Trophoblast cell (in vitro differentiated cells and primary cell): Measurements from ENCODE around the gene AR.

Source experiments
- DNase-seq, 2 donors: peaks; one replicate each; pipeline ENCODE4 v3.0.0-alpha.2; 2016
- H2AFZ ChIP-seq: 2 replicates; pipeline ENCODE4 v1.6.1; 2013; ENCODE audit warnings: low read length, moderate library complexity, mild to moderate bottlenecking; ENCODE audit not compliant: insufficient read depth, poor library complexity
- H2AK5ac ChIP-seq: 2 replicates; pipeline ENCODE4 v1.6.1; 2013; ENCODE audit warnings: mild to moderate bottlenecking, low read length
- H2BK120ac ChIP-seq: 2 replicates; pipeline ENCODE4 v1.6.1; 2013; ENCODE audit warnings: low read length, mild to moderate bottlenecking, moderate library complexity; ENCODE audit not compliant: insufficient read depth, poor library complexity
- H2BK12ac ChIP-seq: 2 replicates; pipeline ENCODE4 v1.6.1; 2013; ENCODE audit warnings: mild to moderate bottlenecking, low read length, moderate library complexity
- H2BK5ac ChIP-seq: 2 replicates; pipeline ENCODE4 v1.6.1; 2013; ENCODE audit warnings: low read length, low read depth, moderate library complexity, mild to moderate bottlenecking; ENCODE audit not compliant: poor library complexity
- H3K14ac ChIP-seq: 2 replicates; pipeline ENCODE4 v1.6.1; 2013; ENCODE audit warnings: mild to moderate bottlenecking, low read length
- H3K18ac ChIP-seq: 2 replicates; pipeline ENCODE4 v1.6.1; 2013; ENCODE audit warnings: mild to moderate bottlenecking, low read length
- H3K23ac ChIP-seq: 2 replicates; pipeline ENCODE4 v1.6.1; 2013; ENCODE audit warnings: low read length
- H3K27ac ChIP-seq: 2 replicates; pipeline ENCODE4 v1.5.1; 2013; ENCODE audit warnings: low read depth, mild to moderate bottlenecking, inconsistent platforms, low read length, moderate library complexity
- H3K27me3 ChIP-seq: 2 replicates; pipeline ENCODE4 v1.6.1; 2013; ENCODE audit warnings: inconsistent platforms, mild to moderate bottlenecking, low read length, moderate library complexity; ENCODE audit not compliant: insufficient read depth
- H3K36me3 ChIP-seq, 2 experiments: 1 replicate in 1 of 2; 2 replicates in 1 of 2; pipeline ENCODE4 v1.6.1; 2013; ENCODE audit warnings: low read length in 2 of 2, mild to moderate bottlenecking in 2 of 2, moderate library complexity in 1 of 2; ENCODE audit not compliant: insufficient read depth in 2 of 2, control insufficient read depth in 1 of 2
- H3K4ac ChIP-seq: 2 replicates; pipeline ENCODE4 v1.6.1; 2013; ENCODE audit warnings: low read depth, mild to moderate bottlenecking, low read length, moderate library complexity
- H3K4me1 ChIP-seq, 2 experiments: 1 replicate in 1 of 2; 2 replicates in 1 of 2; pipeline ENCODE4 v1.6.1; 2013; ENCODE audit warnings: low read length in 2 of 2, mild to moderate bottlenecking in 2 of 2, moderate library complexity in 1 of 2; ENCODE audit not compliant: insufficient read depth in 2 of 2, control insufficient read depth in 1 of 2
- H3K4me2 ChIP-seq: 2 replicates; pipeline ENCODE4 v1.6.1; 2013; ENCODE audit warnings: inconsistent platforms, mild to moderate bottlenecking, low read length, moderate library complexity
- H3K4me3 ChIP-seq: 2 replicates; pipeline ENCODE4 v1.5.1; 2013; ENCODE audit warnings: mild to moderate bottlenecking, low read depth, low read length, inconsistent platforms
- H3K79me1 ChIP-seq: one replicate; pipeline ENCODE4 v1.6.1; 2013; ENCODE audit warnings: low read length
- H3K79me2 ChIP-seq: 2 replicates; pipeline ENCODE4 v1.6.1; 2013; ENCODE audit warnings: low read length, mild to moderate bottlenecking; ENCODE audit not compliant: control insufficient read depth, insufficient read depth, poor library complexity
- H3K9ac ChIP-seq: 2 replicates; pipeline ENCODE4 v1.6.1; 2013; ENCODE audit warnings: mild to moderate bottlenecking, low read length
- H3K9me3 ChIP-seq: 2 replicates; pipeline ENCODE4 v1.6.1; 2013; ENCODE audit warnings: low read depth, mild to moderate bottlenecking, control low read depth, inconsistent platforms, low read length; ENCODE audit not compliant: insufficient read depth
- H4K12ac ChIP-seq: 2 replicates; pipeline ENCODE4 v1.6.1; 2013; ENCODE audit warnings: low read depth, mild to moderate bottlenecking, low read length, moderate library complexity
- H4K8ac ChIP-seq: 2 replicates; pipeline ENCODE4 v1.6.1; 2013; ENCODE audit warnings: low read depth, mild to moderate bottlenecking, low read length, moderate library complexity
- H4K91ac ChIP-seq: one replicate; pipeline ENCODE4 v1.6.1; 2013; ENCODE audit warnings: low read depth, mild to moderate bottlenecking, low read length, moderate library complexity
- WGBS: extraction: QIAGEN DNeasy Blood & Tissue Kit; methylation state at CpG from one replicate; pipeline ENCODE4 v1.1.7; 2013; ENCODE audit warnings: missing lambda C conversion rate; ENCODE audit not compliant: insufficient read length, insufficient coverage; ENCODE audit errors: extremely low coverage; 5-methylcytosine and 5-hydroxymethylcytosine counted together

The AR gene

GRCh38 chrX:67558267-67558666 is 14.4 kb downstream of the AR start:
- no peak overlapping the region for H3K4me2 ChIP-seq
- no CpG with 5 or more reads among the region's 1 CpG for WGBS
- H3K27ac ChIP-seq, result no peak overlapping the region
- no peak overlapping the region for H4K12ac ChIP-seq
- no peak overlapping the region for H3K9ac ChIP-seq
- DNase-seq, result no peak
- no peak overlapping the region for H4K91ac ChIP-seq
- no peak overlapping the region for H3K4me3 ChIP-seq
- H2BK5ac ChIP-seq, result no peak overlapping the region
- H3K23ac ChIP-seq, result no peak overlapping the region
- no peaks in the 10 kb centered on the region for H3K36me3 ChIP-seq
- no peak overlapping the region for H3K18ac ChIP-seq
- H2BK120ac ChIP-seq, result no peak overlapping the region
- H3K27me3 ChIP-seq, result no peaks in the 10 kb centered on the region
- no peaks in the 10 kb centered on the region for H3K9me3 ChIP-seq
- no peaks in the 10 kb centered on the region for H3K4me1 ChIP-seq
- H2AFZ ChIP-seq, result no peak overlapping the region
- H3K79me2 ChIP-seq, result no peaks in the 10 kb centered on the region
- H3K14ac ChIP-seq, result no peak overlapping the region
- no peak overlapping the region for H2BK12ac ChIP-seq
- H3K79me1 ChIP-seq, result no peaks in the 10 kb centered on the region
- no peak overlapping the region for H2AK5ac ChIP-seq
- no peak overlapping the region for H3K4ac ChIP-seq
- no peak overlapping the region for H4K8ac ChIP-seq

- H3K36me3 ChIP-seq, result no peaks in the 10 kb centered on the region
- no peak overlapping the region for H3K9ac ChIP-seq
- H2AFZ ChIP-seq, result no peak overlapping the region
- H2BK12ac ChIP-seq, result no peak overlapping the region
- no peak for DNase-seq
- no peak overlapping the region for H2BK120ac ChIP-seq
- no peak overlapping the region for H3K27ac ChIP-seq
- no peak overlapping the region for H4K12ac ChIP-seq
- no peak overlapping the region for H2BK5ac ChIP-seq
- no CpG with 5 or more reads among the region's 7 CpGs for WGBS
- H3K9me3 ChIP-seq, result no peaks in the 10 kb centered on the region
- H3K4me2 ChIP-seq, result no peak overlapping the region
- no peak overlapping the region for H3K23ac ChIP-seq
- no peak overlapping the region for H4K91ac ChIP-seq
- no peaks in the 10 kb centered on the region for H3K27me3 ChIP-seq
- H3K79me1 ChIP-seq, result no peaks in the 10 kb centered on the region
- no peak overlapping the region for H3K4ac ChIP-seq
- no peaks in the 10 kb centered on the region for H3K79me2 ChIP-seq
- no peaks in the 10 kb centered on the region for H3K4me1 ChIP-seq
- H3K14ac ChIP-seq, result no peak overlapping the region
- H4K8ac ChIP-seq, result no peak overlapping the region
- no peak overlapping the region for H2AK5ac ChIP-seq
- H3K18ac ChIP-seq, result no peak overlapping the region
- H3K4me3 ChIP-seq, result no peak overlapping the region
Observed at GRCh38 chrX:67563469-67564448, 19.9 kb downstream of the AR start.

GRCh38 chrX:67564475-67564874 is 20.7 kb downstream of the AR start:
- no peak overlapping the region for H4K8ac ChIP-seq
- no peak overlapping the region for H3K27ac ChIP-seq
- H3K9me3 ChIP-seq, result no peaks in the 10 kb centered on the region
- H3K27me3 ChIP-seq, result no peaks in the 10 kb centered on the region
- H3K4ac ChIP-seq, result no peak overlapping the region
- no peak overlapping the region for H3K14ac ChIP-seq
- no peak overlapping the region for H3K18ac ChIP-seq
- H4K91ac ChIP-seq, result no peak overlapping the region
- H3K36me3 ChIP-seq, result no peaks in the 10 kb centered on the region
- H3K23ac ChIP-seq, result no peak overlapping the region
- H4K12ac ChIP-seq, result no peak overlapping the region
- no peaks in the 10 kb centered on the region for H3K79me1 ChIP-seq
- H2BK120ac ChIP-seq, result no peak overlapping the region
- no peak overlapping the region for H3K4me3 ChIP-seq
- WGBS, result no CpG with 5 or more reads among the region's 1 CpG
- H3K79me2 ChIP-seq, result no peaks in the 10 kb centered on the region
- no peak overlapping the region for H3K4me2 ChIP-seq
- H2AFZ ChIP-seq, result no peak overlapping the region
- no peak for DNase-seq
- no peak overlapping the region for H3K9ac ChIP-seq
- no peaks in the 10 kb centered on the region for H3K4me1 ChIP-seq
- H2AK5ac ChIP-seq, result no peak overlapping the region
- H2BK5ac ChIP-seq, result no peak overlapping the region
- H2BK12ac ChIP-seq, result no peak overlapping the region

GRCh38 chrX:67568769-67569168 is 24.9 kb downstream of the AR start:
- Histone ChIP-seq H3K4me3 (no peak overlapping the region), H2BK12ac (no peak overlapping the region), H4K12ac (no peak overlapping the region), H3K36me3 (no peaks in the 10 kb centered on the region), H3K9ac (no peak overlapping the region), H2AFZ (no peak overlapping the region), H3K23ac (no peak overlapping the region), H3K4ac (no peak overlapping the region), H4K91ac (no peak overlapping the region), H2BK120ac (no peak overlapping the region), H3K4me2 (no peak overlapping the region), H2BK5ac (no peak overlapping the region), H3K4me1 (no peaks in the 10 kb centered on the region), H3K18ac (no peak overlapping the region), H3K9me3 (no peaks in the 10 kb centered on the region), H3K79me2 (no peaks in the 10 kb centered on the region), H2AK5ac (no peak overlapping the region), H3K27me3 (no peaks in the 10 kb centered on the region), H3K27ac (no peak overlapping the region), H3K79me1 (no peaks in the 10 kb centered on the region), H4K8ac (no peak overlapping the region), H3K14ac (no peak overlapping the region)
- DNase-seq, result no peak
- no CpG with 5 or more reads among the region's 5 CpGs for WGBS
